Esophagus squamous epithelium (tissue), 5 donors: ENCODE results near the gene CNRIP1. TPM values are rescaled to one million over a fixed set of nuclear protein-coding genes. Genes with fewer than 3 reads are reported as not detected.
A peak's percentile ranks its signal among the peaks of the same experiment; 100 is the strongest.

ENCODE experiments used
- DNase-seq: peaks from one replicate; lab custom pipeline; 2025; lab: John Stamatoyannopoulos, UW
- H3K27ac ChIP-seq, 4 donors: fragments of 200-600 bp; sonication (generic); one replicate each; pipeline ENCODE4 v1.5.1; 2016 to 2019; ENCODE audit warnings: mild to moderate bottlenecking in 1 of 4
- H3K27me3 ChIP-seq, 4 donors: fragments of 200-600 bp; sonication (generic); 1 replicate in 3 of 4; 2 replicates in 1 of 4; pipeline versions ENCODE4 v1.5.1 to v1.6.0; 2017 to 2021; ENCODE audit warnings: antibody characterized with exemption in 1 of 4
- H3K36me3 ChIP-seq, 3 donors: fragments of 200-600 bp; sonication (generic); one replicate each; pipeline ENCODE4 v1.5.1; 2016 to 2019
- H3K4me1 ChIP-seq, 3 donors: fragments of 200-600 bp; sonication (generic); one replicate each; pipeline ENCODE4 v1.5.1; 2017 to 2019
- H3K4me3 ChIP-seq, 4 donors: fragments of 200-600 bp; sonication (generic); 1 replicate in 3 of 4; 2 replicates in 1 of 4; pipeline ENCODE4 v1.5.1; 2016 to 2019; ENCODE audit warnings: mild to moderate bottlenecking in 2 of 4, moderate library complexity in 1 of 4
- H3K9me3 ChIP-seq, 3 donors: fragments of 200-600 bp; sonication (generic); one replicate each; pipeline ENCODE4 v1.5.1; 2016 to 2019
- POLR2A ChIP-seq, 4 donors: fragments of 450-650 bp; IDR thresholded peaks; one replicate each; pipeline ENCODE4 v1.6.1; 2017; ENCODE audit warnings: antibody characterized with exemption in 4 of 4, mild to moderate bottlenecking in 4 of 4, moderate library complexity in 3 of 4
- WGBS, 2 donors: methylation state at CpG; one replicate each; pipeline ENCODE4 v1.1.5; 2018; 5-methylcytosine and 5-hydroxymethylcytosine counted together
- intact Hi-C: fragments of 100-400 bp; cut with DNase I; formaldehyde crosslinking; loops from one replicate; pipeline ENCODE4 v1.15.0; 2022
- total RNA-seq, 4 donors: library from RNA; depleted of rRNA; stranded (reverse); fragments of >200 nt; gene quantifications; one replicate each; pipeline ENCODE4 v1.1.0, GENCODE V29; 2016
- TF ChIP-seq, protein P1 (sequence below), 6 experiments: fragments of 450-650 bp in 4 of 6; fragments of 200-600 bp in 2 of 6; sonication (generic) in 2 of 6; IDR thresholded peaks; one replicate each; pipeline ENCODE4 v1.5.1; 2016 to 2019; ENCODE audit warnings: antibody characterized with exemption in 6 of 6, mild to moderate bottlenecking in 4 of 6, moderate library complexity in 4 of 6
- donor health status: DM: yes; HTN: yes; CAD: no.

The CNRIP1 gene
- total RNA-seq, 4 donors from 2014 or later, result 0.61 to 21.4 (median 5.0) TPM

GRCh38 chr2:68253219-68254068 is 66.3 kb downstream of the CNRIP1 start:
- DNase-seq, result no peak
- peak overlapping the region; percentile 98 to 100 (median 100) for H3K27ac ChIP-seq
- no peaks in the 10 kb centered on the region for H3K27me3 ChIP-seq
- no peaks in the 10 kb centered on the region for H3K9me3 ChIP-seq
- H3K4me3 ChIP-seq, result peak overlapping the region; percentile 81 to 95 (median 90)
- peaks cover 7 to 48% (median 24%) of the 10 kb centered on the region in 3 donors for H3K4me1 ChIP-seq
- H3K36me3 ChIP-seq, result no peaks in the 10 kb centered on the region
- intact Hi-C loops, result no loop called here
- TF ChIP-seq, protein P1, sequence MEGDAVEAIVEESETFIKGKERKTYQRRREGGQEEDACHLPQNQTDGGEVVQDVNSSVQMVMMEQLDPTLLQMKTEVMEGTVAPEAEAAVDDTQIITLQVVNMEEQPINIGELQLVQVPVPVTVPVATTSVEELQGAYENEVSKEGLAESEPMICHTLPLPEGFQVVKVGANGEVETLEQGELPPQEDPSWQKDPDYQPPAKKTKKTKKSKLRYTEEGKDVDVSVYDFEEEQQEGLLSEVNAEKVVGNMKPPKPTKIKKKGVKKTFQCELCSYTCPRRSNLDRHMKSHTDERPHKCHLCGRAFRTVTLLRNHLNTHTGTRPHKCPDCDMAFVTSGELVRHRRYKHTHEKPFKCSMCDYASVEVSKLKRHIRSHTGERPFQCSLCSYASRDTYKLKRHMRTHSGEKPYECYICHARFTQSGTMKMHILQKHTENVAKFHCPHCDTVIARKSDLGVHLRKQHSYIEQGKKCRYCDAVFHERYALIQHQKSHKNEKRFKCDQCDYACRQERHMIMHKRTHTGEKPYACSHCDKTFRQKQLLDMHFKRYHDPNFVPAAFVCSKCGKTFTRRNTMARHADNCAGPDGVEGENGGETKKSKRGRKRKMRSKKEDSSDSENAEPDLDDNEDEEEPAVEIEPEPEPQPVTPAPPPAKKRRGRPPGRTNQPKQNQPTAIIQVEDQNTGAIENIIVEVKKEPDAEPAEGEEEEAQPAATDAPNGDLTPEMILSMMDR (IDR thresholded peaks at IDR 0.05), result no peak
- no peak for TF ChIP-seq POLR2A (IDR thresholded peaks at IDR 0.05)
- WGBS, 2 donors, result 0 to 2% methylated on average over 15 of the region's 15 CpGs

DNA sequence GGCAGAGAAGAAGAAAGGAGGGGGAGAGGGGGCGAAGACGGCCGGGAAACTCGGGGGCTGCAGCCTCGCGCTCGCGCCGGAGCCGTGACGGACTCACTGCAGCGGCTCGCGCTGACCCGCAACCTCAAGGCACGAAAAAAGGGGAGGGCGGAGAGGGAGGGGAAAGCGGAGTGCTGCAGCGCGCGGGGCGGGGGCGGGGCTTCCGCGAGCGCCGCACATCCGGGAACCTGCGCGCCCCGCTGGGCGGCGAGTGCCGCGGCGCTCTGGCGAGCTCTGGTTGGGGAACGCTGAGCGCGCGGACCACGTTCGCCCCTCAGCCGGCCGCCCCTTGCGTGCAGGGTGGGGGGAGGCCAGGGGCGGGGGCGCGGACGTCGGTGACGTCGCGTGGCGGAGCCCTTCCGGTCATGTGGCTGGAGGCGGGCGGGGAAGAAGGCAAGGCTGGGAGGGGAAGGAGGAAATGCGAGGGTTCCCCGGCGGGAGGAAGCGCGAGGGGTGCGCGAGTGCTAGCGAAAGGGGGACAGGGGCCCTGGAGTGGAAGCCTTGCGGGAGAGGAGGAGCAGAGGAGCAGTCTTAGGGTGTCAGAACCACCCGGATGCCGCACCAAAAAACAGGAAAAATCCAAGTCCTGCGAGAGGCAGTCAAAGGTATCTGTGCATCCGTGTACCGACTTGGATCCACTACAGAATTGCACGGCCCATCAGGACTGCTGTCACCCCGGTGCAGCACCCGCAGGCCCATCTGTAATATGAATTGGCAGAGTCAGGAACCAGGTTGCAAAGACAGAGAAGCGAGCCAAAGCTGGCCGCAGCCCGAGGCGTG is 67.1 kb downstream of the CNRIP1 start, which contains the start of gene PPP3R1:
PPP3R1 (minus strand) TSS at position 133 of the 819 bp plus-strand sequence. CDS start 405 bp downstream, outside the sequence.
- 0 to 1% methylated on average over 49 to 53 of the region's 79 CpGs for WGBS, 2 donors
- H3K4me1 ChIP-seq, result peaks cover 11 to 57% (median 32%) of the 10 kb centered on the region in 3 donors
- H3K9me3 ChIP-seq, result no peaks in the 10 kb centered on the region
- no peaks in the 10 kb centered on the region for H3K36me3 ChIP-seq
- intact Hi-C loops, result no loop called here
- peak in 3 of 4 donors; percentile 73 to 89 (median 76) for TF ChIP-seq POLR2A (IDR thresholded peaks at IDR 0.05)
- TF ChIP-seq, protein P1 (IDR thresholded peaks at IDR 0.05), result no peak
- DNase-seq, result peak; percentile 87
- no peaks in the 10 kb centered on the region for H3K27me3 ChIP-seq
- H3K27ac ChIP-seq, result peak within 1 kb of the TSS; percentile 98 to 100 (median 100)
- H3K4me3 ChIP-seq, result peak within 1 kb of the TSS; percentile 81 to 95 (median 90)

DNA sequence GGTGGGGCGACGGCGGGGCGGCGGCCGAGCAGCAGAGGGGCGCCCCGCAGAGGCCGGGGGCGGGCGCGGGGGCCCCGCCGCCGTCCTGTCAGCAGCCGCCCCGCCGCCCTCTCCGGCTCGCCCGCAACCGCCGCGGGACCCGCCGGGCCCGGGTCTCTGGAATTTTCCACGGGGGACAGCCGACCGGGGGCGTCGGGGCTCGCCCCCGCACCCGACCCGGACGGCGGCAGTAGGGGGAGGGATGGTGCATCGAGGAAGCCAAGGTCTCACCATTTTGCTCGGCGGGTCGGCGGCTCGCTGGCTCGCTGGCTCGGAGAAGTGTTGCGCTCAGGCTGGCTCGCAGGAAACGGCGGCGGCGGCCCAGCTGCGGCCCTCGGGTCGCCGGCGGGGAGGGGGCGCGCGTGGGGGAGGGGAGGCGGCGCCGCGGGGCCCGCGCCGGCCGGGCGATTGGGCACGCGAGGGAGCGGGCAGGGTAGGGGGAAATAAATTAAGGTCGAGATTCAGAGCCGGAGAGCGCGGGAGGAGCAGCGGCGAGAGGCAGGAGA is 67.8 kb downstream of the CNRIP1 start:
- TF ChIP-seq, protein P1 (IDR thresholded peaks at IDR 0.05), result no peak
- TF ChIP-seq POLR2A (IDR thresholded peaks at IDR 0.05), result no peak
- no peak for DNase-seq

DNA sequence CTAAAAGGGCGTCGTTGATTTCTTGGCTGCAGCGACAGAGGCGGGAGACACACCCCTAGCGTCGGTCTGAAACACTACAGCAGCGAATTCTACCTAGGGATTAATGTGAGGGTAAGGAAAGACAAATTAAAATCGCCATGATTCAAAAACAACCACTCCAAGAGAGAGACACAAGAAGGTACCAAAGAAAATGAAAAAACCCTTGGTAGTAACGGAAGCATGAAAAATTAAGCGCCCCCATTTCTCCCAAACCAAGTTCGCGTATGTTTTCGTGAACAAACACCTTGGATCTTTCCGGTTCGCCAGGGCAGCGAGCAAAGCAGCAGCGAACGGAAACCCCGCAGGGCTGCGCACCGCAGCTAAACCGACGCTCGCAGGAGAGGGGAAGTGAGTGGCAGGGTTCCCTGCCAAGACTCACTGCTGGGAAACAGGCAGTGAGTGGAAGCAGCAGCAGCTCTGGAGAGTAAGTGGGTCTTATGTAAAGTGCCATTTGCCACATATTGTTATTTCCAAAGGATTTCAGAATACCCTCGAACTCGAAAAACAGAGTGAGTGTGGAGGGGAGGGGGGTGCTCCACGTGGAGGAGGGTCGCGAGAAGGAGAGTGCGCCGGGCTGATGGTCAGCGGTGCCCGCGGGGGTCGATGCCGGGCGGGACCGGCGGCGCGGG is 68.4 kb downstream of the CNRIP1 start:
- peaks cover 11 to 69% (median 44%) of the 10 kb centered on the region in 3 donors for H3K4me1 ChIP-seq
- H3K36me3 ChIP-seq, result no peaks in the 10 kb centered on the region
- no peaks in the 10 kb centered on the region for H3K27me3 ChIP-seq
- 0% methylated on average over 26 to 29 of the region's 41 CpGs for WGBS, 2 donors
- H3K9me3 ChIP-seq, result no peaks in the 10 kb centered on the region
- intact Hi-C loops, result no loop called here
- H3K4me3 ChIP-seq, result peak overlapping the region; percentile 81 to 95 (median 90)
- H3K27ac ChIP-seq, result peak overlapping the region; percentile 98 to 100 (median 100)
- DNase-seq, result peak; percentile 15
- TF ChIP-seq, protein P1 (IDR thresholded peaks at IDR 0.05), result peak; percentile 66 to 87 (median 77)
- TF ChIP-seq POLR2A (IDR thresholded peaks at IDR 0.05), result peak in 1 of 4 donors; percentile 26

More for the DNA sequence above, 67.8 kb downstream of the CNRIP1 start:
- Histone ChIP-seq H3K27me3 (no peaks in the 10 kb centered on the region), H3K36me3 (no peaks in the 10 kb centered on the region), H3K4me1 (peaks cover 11 to 64% (median 39%) of the 10 kb centered on the region in 3 donors), H3K27ac (peak overlapping the region; percentile 98 to 100 (median 100)), H3K9me3 (no peaks in the 10 kb centered on the region), H3K4me3 (peak overlapping the region; percentile 81 to 95 (median 90))
- WGBS, 2 donors, result 0% methylated on average over 7 to 10 of the region's 78 CpGs
- intact Hi-C loops, result no loop called here
